ENCODE results near the gene GALNT2.

The GALNT2 gene

DNA sequence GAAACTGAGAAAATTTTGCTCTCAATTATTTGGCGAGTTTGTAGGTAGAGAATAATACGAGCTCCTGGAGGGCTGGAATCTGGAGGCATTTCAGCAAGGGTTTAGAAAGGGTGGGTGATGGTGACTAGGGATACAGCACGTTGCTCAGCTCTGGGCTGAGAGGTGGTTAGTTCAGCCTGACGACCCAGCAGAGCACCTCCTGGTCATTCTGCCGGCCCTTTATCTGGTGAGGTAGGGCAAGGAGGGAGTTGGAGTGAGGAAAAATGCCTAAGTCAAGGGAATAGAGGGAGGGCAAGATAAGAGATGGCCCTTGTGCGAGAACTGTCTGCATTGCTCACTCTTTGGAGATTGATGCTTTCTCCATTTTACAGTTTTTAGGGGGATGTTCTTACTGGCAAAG is 19.1 kb downstream of the GALNT2 start:
- no peak overlapping the region for H3K4me3 ChIP-seq (ENCODE audit: low read length)
- no peak for TF ChIP-seq CTCF (IDR thresholded peaks at IDR 0.05; ENCODE audit: insufficient read depth, low read depth, low read length, missing control alignments)
- no peak for DNase-seq (ENCODE audit: low read depth)

GRCh38 chr1:230087028-230087716 is 20.1 kb downstream of the GALNT2 start:
- TF ChIP-seq CTCF (IDR thresholded peaks at IDR 0.05; ENCODE audit: insufficient read depth, low read depth, low read length, missing control alignments): peak; percentile 16
- DNase-seq (ENCODE audit: low read depth): peak; percentile 84
- H3K4me3 ChIP-seq (ENCODE audit: low read length): no peak overlapping the region

DNA sequence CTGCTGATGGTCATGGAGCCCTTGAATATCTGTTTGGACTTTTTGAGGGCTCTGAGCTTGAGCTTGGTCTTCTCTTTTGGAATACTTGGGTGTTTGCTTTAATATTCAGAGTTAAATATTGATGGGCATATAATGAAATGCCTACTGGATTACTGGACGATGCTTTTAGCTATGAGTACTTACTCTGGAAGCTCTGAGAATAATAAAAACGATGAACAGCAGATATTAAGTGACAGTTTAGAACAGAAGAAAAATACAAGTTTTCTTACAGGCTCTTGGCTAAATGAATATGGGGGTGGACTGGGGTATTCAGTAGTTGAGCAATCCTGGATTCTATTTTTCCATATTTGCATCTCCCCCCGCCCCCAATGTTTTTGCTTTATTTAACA is 20.7 kb downstream of the GALNT2 start:
- TF ChIP-seq CTCF (IDR thresholded peaks at IDR 0.05; ENCODE audit: insufficient read depth, low read depth, low read length, missing control alignments): no peak
- H3K4me3 ChIP-seq (ENCODE audit: low read length): no peak overlapping the region
- no peak for DNase-seq (ENCODE audit: low read depth)

- DNase-seq (ENCODE audit: low read depth): peak; percentile 73
- H3K4me3 ChIP-seq (ENCODE audit: low read length): no peak overlapping the region
- no peak for TF ChIP-seq CTCF (IDR thresholded peaks at IDR 0.05; ENCODE audit: insufficient read depth, low read depth, low read length, missing control alignments)
Observed at GRCh38 chr1:230090194-230090711, 23.2 kb downstream of the GALNT2 start.

- no peak for TF ChIP-seq CTCF (IDR thresholded peaks at IDR 0.05; ENCODE audit: insufficient read depth, low read depth, low read length, missing control alignments)
- peak; percentile 64 for DNase-seq (ENCODE audit: low read depth)
- H3K4me3 ChIP-seq (ENCODE audit: low read length): no peak overlapping the region
Observed at GRCh38 chr1:230091473-230092231, 24.6 kb downstream of the GALNT2 start.

DNA sequence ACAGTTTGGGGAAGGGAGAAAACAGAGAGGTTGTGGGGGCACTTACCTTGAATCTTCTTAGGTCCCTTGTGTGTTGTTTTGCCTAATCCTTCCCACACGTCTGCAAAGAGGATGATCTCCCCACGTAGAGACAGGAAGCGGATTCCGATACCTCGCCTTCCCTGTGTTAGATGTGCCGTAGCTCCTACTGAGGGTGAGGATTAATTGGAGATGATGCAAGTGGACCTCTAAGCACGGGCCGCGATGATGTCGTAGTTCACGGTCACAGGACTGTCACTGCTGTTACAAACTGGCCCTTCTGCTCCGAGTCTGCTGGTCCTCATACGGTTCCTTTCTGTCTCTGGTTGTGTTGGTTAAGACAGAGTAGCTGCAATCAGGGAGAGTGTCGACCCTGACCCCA is 27.7 kb downstream of the GALNT2 start:
- no peak for DNase-seq (ENCODE audit: low read depth)
- TF ChIP-seq CTCF (IDR thresholded peaks at IDR 0.05; ENCODE audit: insufficient read depth, low read depth, low read length, missing control alignments): no peak

More for the DNA sequence above, 27.7 kb downstream of the GALNT2 start:
- no peak overlapping the region for H3K4me3 ChIP-seq (ENCODE audit: low read length)

All from epithelial cell of esophagus (primary cell).